GM18502 (cell line): ENCODE measurements around the gene ZMYND10.

Experiments used
- ATAC-seq: cut with Tn5 transposase; IDR thresholded peaks from one replicate; pipeline ENCODE4 v1.9.1; 2021; ENCODE audit warnings: mild to moderate bottlenecking; ENCODE audit not compliant: unreplicated experiment, poor library complexity

The ZMYND10 gene

GRCh38 chr3:50293079-50293801 lies 52.3 kb downstream of the ZMYND10 start:
- no peak for ATAC-seq

- peak; percentile 95 for ATAC-seq
These were observed 53.1 kb downstream of the ZMYND10 start, which contains the start of gene IFRD2 for GRCh38 chr3:50292159-50293078. Gene IFRD2, minus strand, starts transcription at chr3:50292429. Its CDS starts 155 bp downstream, at chr3:50292274.
